ENCODE data around the gene MORN1. TPM values are rescaled to one million over a fixed set of nuclear protein-coding genes. Genes with fewer than 3 reads are reported as not detected.

Gene MORN1
- total and polyA plus RNA-seq, 8 donors = 2.6 to 18.1 (median 5.7) TPM

DNA sequence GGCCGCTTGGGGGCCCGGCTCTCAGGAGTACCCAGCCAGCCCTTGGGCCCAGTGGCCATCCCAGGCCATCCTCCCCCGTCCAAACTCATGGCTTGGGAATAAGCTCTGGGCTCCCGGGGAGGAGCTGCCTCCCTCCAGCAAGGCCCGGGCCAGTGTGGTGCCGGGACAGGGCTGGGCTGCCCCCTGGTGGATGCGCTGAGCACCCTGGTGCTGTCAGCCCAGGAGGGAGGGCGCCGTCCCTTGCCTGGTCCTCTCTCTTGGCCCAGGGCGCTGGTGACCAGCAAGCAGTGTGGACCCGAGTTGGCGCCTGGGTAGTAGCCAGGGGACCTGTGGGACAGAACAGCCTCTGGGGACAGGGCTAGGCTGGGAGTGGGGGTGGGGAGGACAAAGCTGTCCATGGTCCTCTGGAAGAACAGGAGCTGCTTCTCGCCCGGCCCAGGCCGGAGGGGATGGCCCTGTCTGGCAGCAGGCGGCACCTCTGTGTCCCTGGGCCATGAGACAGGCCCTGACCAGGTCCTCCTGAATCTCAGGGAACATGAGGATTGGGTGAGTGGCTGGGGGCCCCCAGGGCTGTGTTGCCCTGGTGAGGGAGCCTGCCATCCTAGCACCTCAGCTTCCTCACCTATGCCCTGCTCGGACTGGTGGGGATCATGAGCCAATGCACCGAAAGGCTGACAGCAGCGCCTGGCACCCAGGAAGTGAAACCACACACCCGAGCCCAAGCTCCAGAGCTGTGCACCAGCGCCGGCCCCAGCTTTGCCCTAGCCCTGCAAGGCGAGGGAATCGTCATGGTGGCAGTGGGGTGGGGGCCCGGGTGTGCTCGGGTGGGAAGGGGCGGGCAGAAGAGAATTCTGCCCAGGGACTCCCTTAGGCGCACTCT lies 9.4 kb downstream of the MORN1 start:
- peaks cover 0 to 5% (median under 1%) of the 10 kb centered on the region in 4 donors for H3K36me3 ChIP-seq
- DNase-seq = peak; percentile 83 to 94
- intact Hi-C loops (cut with DNase I; ENCODE audit: low total_unique reads) = loop anchor here (5.0 kb wide), 1 partner anchor 185 kb away; no protein-coding TSS in a partner anchor
- WGBS, 5 donors = 33 to 47% (median 44%) methylated on average over 17 to 28 of the region's 28 CpGs
- TF ChIP-seq CTCF (IDR thresholded peaks at IDR 0.05) = peak in 6 of 7 experiments; percentile 56 to 96 (median 88)
- peak in 2 of 3 donors; percentile 9 to 68 for TF ChIP-seq POLR2AphosphoS5 (IDR thresholded peaks at IDR 0.05)
- no peak for TF ChIP-seq EP300 (IDR thresholded peaks at IDR 0.05)
- TF ChIP-seq POLR2A (IDR thresholded peaks at IDR 0.05) = no peak
- no peaks in the 10 kb centered on the region for H3K27me3 ChIP-seq
- peaks cover 6 to 13% (median 10%) of the 10 kb centered on the region in 4 donors for H3K4me1 ChIP-seq
- no peak overlapping the region for H3K27ac ChIP-seq
- H3K9me3 ChIP-seq = no peaks in the 10 kb centered on the region
- no peak overlapping the region for H3K4me3 ChIP-seq

- Histone ChIP-seq H3K9me3 (no peaks in the 10 kb centered on the region), H3K36me3 (no peaks in the 10 kb centered on the region), H3K27ac (no peak overlapping the region), H3K4me3 (no peak overlapping the region), H3K4me1 (peaks cover 6 to 13% (median 10%) of the 10 kb centered on the region in 4 donors), H3K27me3 (no peaks in the 10 kb centered on the region)
- no peak for DNase-seq
- no peak for TF ChIP-seq CTCF (IDR thresholded peaks at IDR 0.05)
- no peak for TF ChIP-seq POLR2A (IDR thresholded peaks at IDR 0.05)
- no peak for TF ChIP-seq EP300 (IDR thresholded peaks at IDR 0.05)
- TF ChIP-seq POLR2AphosphoS5 (IDR thresholded peaks at IDR 0.05) = no peak
- intact Hi-C loops (cut with DNase I; ENCODE audit: low total_unique reads) = loop anchor here (5.0 kb wide), 1 partner anchor 184 kb away; no protein-coding TSS in a partner anchor
- WGBS, 5 donors = 77 to 90% (median 89%) methylated on average over 22 to 32 of the region's 32 CpGs
Measured at GRCh38 chr1:2380816-2381591, 10.3 kb downstream of the MORN1 start.

- peaks cover 6 to 13% (median 10%) of the 10 kb centered on the region in 4 donors for H3K4me1 ChIP-seq
- no peaks in the 10 kb centered on the region for H3K27me3 ChIP-seq
- H3K9me3 ChIP-seq = no peaks in the 10 kb centered on the region
- intact Hi-C loops (cut with DNase I; ENCODE audit: low total_unique reads) = loop anchor here (5.0 kb wide), 1 partner anchor 183 kb away; no protein-coding TSS in a partner anchor
- H3K27ac ChIP-seq = no peak overlapping the region
- TF ChIP-seq POLR2AphosphoS5 (IDR thresholded peaks at IDR 0.05) = no peak
- TF ChIP-seq POLR2A (IDR thresholded peaks at IDR 0.05) = no peak
- TF ChIP-seq CTCF (IDR thresholded peaks at IDR 0.05) = no peak
- TF ChIP-seq EP300 (IDR thresholded peaks at IDR 0.05) = no peak
- 84 to 93% (median 90%) methylated on average over 18 to 23 of the region's 23 CpGs for WGBS, 5 donors
- no peaks in the 10 kb centered on the region for H3K36me3 ChIP-seq
- no peak for DNase-seq
- no peak overlapping the region for H3K4me3 ChIP-seq
Measured at GRCh38 chr1:2379733-2380404, 11.5 kb downstream of the MORN1 start.
